ENCODE data around the gene DNM3. TPM values are rescaled to one million over a fixed set of nuclear protein-coding genes. Genes with fewer than 3 reads are reported as not detected.

DNM3 gene
- total RNA-seq, 1 donor from 2014 or later: 0.41 TPM

DNA sequence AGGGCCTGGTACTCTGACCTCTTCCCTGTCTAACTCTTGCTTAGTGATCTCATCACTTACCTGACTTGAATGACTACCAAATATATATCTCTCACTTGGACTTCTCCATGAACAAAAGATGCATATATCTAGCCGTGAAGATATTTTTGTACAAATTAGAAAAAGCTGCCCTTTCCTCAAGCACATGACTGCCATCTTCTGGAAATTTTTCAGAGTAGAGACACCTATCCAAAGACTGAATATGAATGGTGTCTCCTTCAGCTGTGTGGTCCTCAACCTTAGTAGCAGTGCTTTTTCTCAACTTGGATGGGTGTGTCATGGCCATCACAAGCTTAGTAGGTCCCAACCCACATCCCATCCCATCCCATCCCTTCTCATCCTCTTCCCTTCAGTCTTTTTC lies 142.3 kb downstream of the DNM3 start:
- Mint-ChIP-seq H3K9me3 (no peaks in the 10 kb centered on the region), H3K4me1 (ENCODE audit: low read depth) (no peaks in the 10 kb centered on the region), H3K36me3 (ENCODE audit: low read depth) (no peaks in the 10 kb centered on the region), H3K4me3 (ENCODE audit: low read depth) (no peak overlapping the region), H3K27ac (no peak overlapping the region), H3K27me3 (ENCODE audit: low read depth) (peaks cover 12% of the 10 kb centered on the region)
- DNase-seq (ENCODE audit: low spot score): no peak
- intact Hi-C loops (cut with micrococcal nuclease): loop anchor here (10.0 kb wide), 1 partner anchor 239 kb away; the partner anchor contains the start of gene VAMP4

DNA sequence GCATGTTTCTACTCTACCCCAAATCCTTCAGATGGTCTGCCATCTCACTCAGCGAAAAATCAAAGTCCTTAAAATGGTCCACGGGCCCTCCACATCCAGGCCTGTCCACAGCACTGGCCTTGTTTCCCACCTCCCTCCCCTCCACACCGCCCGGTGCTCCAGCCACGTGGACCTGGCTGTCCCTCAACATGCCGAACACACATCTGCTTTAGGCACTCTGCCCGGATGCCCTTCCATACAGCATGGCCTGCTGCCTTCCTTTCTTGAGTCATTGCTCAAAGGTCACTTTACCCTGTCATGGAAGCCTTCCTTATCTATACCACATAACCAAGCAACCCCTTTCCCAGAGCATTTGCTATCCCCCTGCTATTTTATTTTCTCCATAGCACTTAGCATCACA lies 143.0 kb downstream of the DNM3 start:
- Mint-ChIP-seq H3K27ac (no peak overlapping the region), H3K4me3 (ENCODE audit: low read depth) (no peak overlapping the region), H3K27me3 (ENCODE audit: low read depth) (peaks cover 16% of the 10 kb centered on the region), H3K36me3 (ENCODE audit: low read depth) (no peaks in the 10 kb centered on the region), H3K9me3 (no peaks in the 10 kb centered on the region), H3K4me1 (ENCODE audit: low read depth) (no peaks in the 10 kb centered on the region)
- no peak for DNase-seq (ENCODE audit: low spot score)
- intact Hi-C loops (cut with micrococcal nuclease): loop anchor here (2.0 to 10.0 kb wide), 2 partner anchors 239 to 329 kb away; partner anchors contain the start of gene VAMP4

DNA sequence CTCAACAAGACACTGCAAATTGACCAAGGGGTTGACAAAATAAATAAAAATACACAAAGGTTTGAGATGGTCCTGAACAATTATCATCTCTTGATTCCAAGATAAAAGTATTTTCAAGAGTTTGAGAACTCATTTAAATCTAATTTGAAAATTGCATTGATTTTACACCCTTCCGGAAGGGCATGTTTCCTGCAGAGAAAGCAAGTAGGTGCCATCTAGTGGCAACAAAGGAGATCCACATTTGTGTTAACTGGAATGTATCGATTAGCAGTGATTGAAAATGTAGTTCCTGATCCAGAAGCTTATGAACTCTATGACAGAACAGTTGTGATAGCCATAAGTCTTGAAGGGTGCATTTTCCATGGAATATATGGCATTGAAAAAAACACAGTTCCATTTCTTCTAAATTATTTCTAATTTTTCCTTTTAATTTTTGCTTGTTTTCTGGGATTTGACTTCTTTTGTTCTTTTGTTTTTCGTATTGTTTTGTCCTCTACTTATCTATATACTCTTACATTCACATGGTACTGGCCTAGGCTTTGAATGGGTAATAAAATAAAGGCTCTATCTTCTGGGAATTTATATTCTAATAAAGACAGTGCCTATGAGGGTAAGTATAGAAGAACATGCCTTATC lies 143.7 kb downstream of the DNM3 start:
- no peaks in the 10 kb centered on the region for H3K9me3 Mint-ChIP-seq
- intact Hi-C loops (cut with micrococcal nuclease): loop anchor here (1.0 to 10.0 kb wide), 4 partner anchors 184 to 340 kb away; partner anchors contain the start of gene VAMP4

DNA sequence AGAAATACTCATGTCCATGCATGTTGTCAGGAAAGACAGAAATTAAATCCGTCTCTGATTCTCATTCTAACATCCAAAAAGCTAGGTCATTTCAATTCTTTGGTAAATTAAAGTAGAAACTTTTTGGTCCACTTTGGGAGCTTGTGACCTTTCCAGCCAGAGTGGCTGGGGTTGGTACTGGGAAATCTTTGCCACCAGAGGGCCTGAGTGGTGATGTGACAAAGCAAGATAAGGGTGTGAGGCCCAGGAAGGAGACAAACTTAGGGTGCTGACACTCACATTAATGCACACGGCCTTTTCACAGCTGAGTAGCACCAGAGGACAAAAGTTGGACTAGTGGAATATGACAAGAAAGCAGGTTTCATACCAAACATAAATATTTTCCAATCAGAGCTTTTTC lies 144.3 kb downstream of the DNM3 start:
- DNase-seq (ENCODE audit: low spot score): no peak
- Mint-ChIP-seq H3K4me1 (ENCODE audit: low read depth) (no peaks in the 10 kb centered on the region), H3K27me3 (ENCODE audit: low read depth) (peaks cover 20% of the 10 kb centered on the region), H3K9me3 (no peaks in the 10 kb centered on the region), H3K27ac (no peak overlapping the region), H3K36me3 (ENCODE audit: low read depth) (no peaks in the 10 kb centered on the region), H3K4me3 (ENCODE audit: low read depth) (no peak overlapping the region)
- intact Hi-C loops (cut with micrococcal nuclease): loop anchor here (1.0 to 10.0 kb wide), 4 partner anchors 184 to 340 kb away; partner anchors contain the start of gene VAMP4

More for the DNA sequence above, 143.7 kb downstream of the DNM3 start:
- Mint-ChIP-seq H3K4me3 (ENCODE audit: low read depth) (no peak overlapping the region), H3K27ac (no peak overlapping the region), H3K4me1 (ENCODE audit: low read depth) (no peaks in the 10 kb centered on the region), H3K27me3 (ENCODE audit: low read depth) (peaks cover 16% of the 10 kb centered on the region), H3K36me3 (ENCODE audit: low read depth) (no peaks in the 10 kb centered on the region)
- no peak for DNase-seq (ENCODE audit: low spot score)

DNA sequence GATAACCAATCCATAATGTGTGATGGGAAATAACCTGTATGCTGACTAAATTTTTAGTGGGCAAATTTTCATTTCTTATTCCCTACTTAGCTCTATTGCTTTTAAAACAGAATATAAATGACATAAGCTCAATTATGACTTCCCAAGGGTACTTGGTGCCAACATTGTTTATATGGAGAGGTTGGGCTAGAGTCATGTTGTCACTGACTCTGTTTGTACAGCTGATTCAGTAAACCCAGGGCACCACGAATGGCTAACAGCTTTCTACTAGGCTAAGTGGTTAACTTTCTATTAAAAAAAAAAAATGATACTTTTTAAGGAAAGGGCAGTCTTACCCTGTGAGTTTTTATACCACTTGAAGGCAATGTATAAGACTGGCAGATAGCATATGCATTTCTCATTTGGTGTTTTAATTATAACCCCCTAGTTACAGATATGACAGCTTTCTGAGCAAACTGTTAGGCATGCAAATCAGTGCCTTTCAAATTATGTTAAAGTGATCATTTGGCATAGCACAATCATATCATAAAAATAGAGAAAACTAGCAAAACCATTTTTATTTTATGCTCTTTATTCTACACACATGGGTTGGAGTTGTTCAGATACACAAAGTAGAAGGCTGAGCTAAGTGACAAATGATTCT lies 147.1 kb downstream of the DNM3 start:
- Mint-ChIP-seq H3K9me3 (no peaks in the 10 kb centered on the region), H3K27ac (no peak overlapping the region), H3K4me3 (ENCODE audit: low read depth) (no peak overlapping the region), H3K27me3 (ENCODE audit: low read depth) (peaks cover 20% of the 10 kb centered on the region), H3K4me1 (ENCODE audit: low read depth) (no peaks in the 10 kb centered on the region), H3K36me3 (ENCODE audit: low read depth) (no peaks in the 10 kb centered on the region)
- DNase-seq (ENCODE audit: low spot score): no peak
- intact Hi-C loops (cut with micrococcal nuclease): loop anchor here (10.0 kb wide), 1 partner anchor 244 kb away; the partner anchor contains the start of gene VAMP4

DNA sequence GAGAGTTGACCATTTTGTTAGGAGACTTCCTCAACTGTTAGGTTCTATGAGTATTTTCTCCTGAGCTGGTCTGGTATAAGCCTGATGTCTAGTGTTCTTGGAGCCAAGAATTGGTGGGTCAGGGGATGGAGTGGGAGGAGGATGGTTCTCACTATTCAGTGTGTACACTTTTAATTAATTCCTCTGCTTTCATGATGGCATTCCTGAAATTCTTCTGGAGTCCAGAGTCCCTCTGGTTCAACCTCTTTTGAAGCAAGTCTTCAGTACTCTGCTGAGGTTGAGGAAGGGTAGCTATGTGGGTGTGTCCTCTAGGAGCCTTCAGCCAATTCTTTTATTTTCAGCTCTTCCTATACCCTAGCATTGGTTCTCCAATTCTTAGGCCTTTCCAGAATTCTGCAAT lies 149.1 kb downstream of the DNM3 start:
- Mint-ChIP-seq H3K4me1 (ENCODE audit: low read depth) (no peaks in the 10 kb centered on the region), H3K27ac (no peak overlapping the region), H3K9me3 (no peaks in the 10 kb centered on the region), H3K27me3 (ENCODE audit: low read depth) (peaks cover 24% of the 10 kb centered on the region), H3K36me3 (ENCODE audit: low read depth) (no peaks in the 10 kb centered on the region), H3K4me3 (ENCODE audit: low read depth) (no peak overlapping the region)
- no peak for DNase-seq (ENCODE audit: low spot score)
- intact Hi-C loops (cut with micrococcal nuclease): no loop called here

DNA sequence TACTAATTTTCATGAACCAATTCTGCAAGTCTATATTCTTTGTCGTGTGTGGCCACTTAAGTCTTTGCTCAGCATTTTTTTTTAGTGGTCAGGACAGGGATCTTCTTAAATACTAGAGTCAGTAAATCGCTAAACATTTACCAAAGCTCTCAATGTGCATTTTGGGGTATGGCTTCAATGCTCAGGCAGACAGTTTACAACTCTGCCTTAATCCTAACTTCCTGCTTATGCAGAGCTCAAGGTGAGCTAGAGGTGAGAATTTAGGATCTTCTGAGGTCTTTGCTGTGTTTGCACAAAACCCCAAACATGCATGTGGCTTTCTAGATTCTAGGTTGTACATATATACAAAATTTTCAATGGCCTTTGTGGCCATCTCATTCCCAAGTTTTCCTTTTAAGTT lies 153.0 kb downstream of the DNM3 start:
- no peaks in the 10 kb centered on the region for H3K9me3 Mint-ChIP-seq
- H3K36me3 Mint-ChIP-seq (ENCODE audit: low read depth): no peaks in the 10 kb centered on the region
- peaks cover 16% of the 10 kb centered on the region for H3K27me3 Mint-ChIP-seq (ENCODE audit: low read depth)
- no peaks in the 10 kb centered on the region for H3K4me1 Mint-ChIP-seq (ENCODE audit: low read depth)
- intact Hi-C loops (cut with micrococcal nuclease): no loop called here
- H3K27ac Mint-ChIP-seq: no peak overlapping the region
- DNase-seq (ENCODE audit: low spot score): no peak
- no peak overlapping the region for H3K4me3 Mint-ChIP-seq (ENCODE audit: low read depth)

DNA sequence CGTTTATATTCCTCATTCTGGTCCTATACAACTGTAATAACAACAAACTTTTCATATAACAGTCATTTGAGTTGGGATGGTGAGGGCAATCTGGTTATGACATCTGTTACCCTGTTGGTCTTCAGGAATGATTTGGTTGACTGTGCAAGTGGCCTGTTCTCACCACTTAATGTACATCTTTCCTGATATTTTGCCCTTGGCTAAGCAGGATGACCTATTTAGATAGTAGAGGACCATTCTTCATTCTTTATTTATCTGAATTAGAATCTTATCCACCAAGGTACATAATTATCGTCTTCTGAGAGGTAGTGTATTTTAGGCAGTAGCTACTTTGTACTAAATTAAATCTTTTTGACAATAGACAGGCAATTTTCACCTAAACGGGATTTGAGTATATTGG lies 154.3 kb downstream of the DNM3 start:
- H3K9me3 Mint-ChIP-seq: no peaks in the 10 kb centered on the region
- H3K4me1 Mint-ChIP-seq (ENCODE audit: low read depth): no peaks in the 10 kb centered on the region
- intact Hi-C loops (cut with micrococcal nuclease): no loop called here
- peaks cover 12% of the 10 kb centered on the region for H3K27me3 Mint-ChIP-seq (ENCODE audit: low read depth)
- no peaks in the 10 kb centered on the region for H3K36me3 Mint-ChIP-seq (ENCODE audit: low read depth)
- H3K27ac Mint-ChIP-seq: no peak overlapping the region
- no peak overlapping the region for H3K4me3 Mint-ChIP-seq (ENCODE audit: low read depth)
- no peak for DNase-seq (ENCODE audit: low spot score)

DNA sequence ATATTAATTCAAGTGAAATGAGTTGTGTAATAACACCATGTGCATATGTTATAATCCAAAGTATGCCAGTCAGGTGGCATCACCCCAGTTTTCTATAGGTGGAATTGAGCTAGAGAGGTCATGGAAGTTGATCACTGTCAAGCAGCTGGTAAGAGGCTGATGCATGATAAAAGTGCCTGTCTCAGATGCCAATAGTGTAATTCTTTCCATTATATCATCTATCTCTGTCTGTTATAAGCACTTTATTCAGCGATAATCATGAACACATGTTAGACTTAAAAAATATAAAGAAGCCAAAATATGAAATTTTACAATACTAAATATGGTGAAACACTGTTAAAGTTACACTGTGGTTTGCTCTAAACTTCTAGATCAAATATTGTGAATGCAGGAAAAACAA lies 156.6 kb downstream of the DNM3 start:
- Mint-ChIP-seq H3K36me3 (ENCODE audit: low read depth) (no peaks in the 10 kb centered on the region), H3K27ac (no peak overlapping the region), H3K4me1 (ENCODE audit: low read depth) (no peaks in the 10 kb centered on the region), H3K4me3 (ENCODE audit: low read depth) (no peak overlapping the region), H3K9me3 (no peaks in the 10 kb centered on the region), H3K27me3 (ENCODE audit: low read depth) (peaks cover 9% of the 10 kb centered on the region)
- no peak for DNase-seq (ENCODE audit: low spot score)
- intact Hi-C loops (cut with micrococcal nuclease): no loop called here

DNA sequence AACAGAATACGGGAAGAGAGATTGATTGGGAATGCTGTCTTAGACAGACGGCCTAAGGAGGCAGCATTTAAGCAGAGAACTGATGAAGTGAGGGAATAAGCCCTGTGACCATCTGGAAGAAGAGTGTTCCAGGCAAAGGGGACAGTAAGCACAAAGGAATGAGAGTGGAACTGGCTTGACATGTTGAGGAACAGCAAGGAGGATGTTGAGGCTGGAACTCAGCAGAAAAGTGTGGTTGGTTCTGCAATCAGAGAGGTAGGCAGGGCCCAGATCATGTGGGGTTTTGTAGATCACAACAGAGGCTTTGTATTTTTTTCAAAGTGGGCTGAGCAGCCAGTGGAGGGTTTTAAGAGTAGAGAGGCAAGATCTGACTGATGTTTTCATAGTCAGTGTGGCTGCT lies 157.4 kb downstream of the DNM3 start:
- no peaks in the 10 kb centered on the region for H3K36me3 Mint-ChIP-seq (ENCODE audit: low read depth)
- intact Hi-C loops (cut with micrococcal nuclease): no loop called here
- H3K27me3 Mint-ChIP-seq (ENCODE audit: low read depth): peaks cover 4% of the 10 kb centered on the region
- no peak overlapping the region for H3K4me3 Mint-ChIP-seq (ENCODE audit: low read depth)
- no peak for DNase-seq (ENCODE audit: low spot score)
- no peaks in the 10 kb centered on the region for H3K9me3 Mint-ChIP-seq
- no peak overlapping the region for H3K27ac Mint-ChIP-seq
- no peaks in the 10 kb centered on the region for H3K4me1 Mint-ChIP-seq (ENCODE audit: low read depth)

DNA sequence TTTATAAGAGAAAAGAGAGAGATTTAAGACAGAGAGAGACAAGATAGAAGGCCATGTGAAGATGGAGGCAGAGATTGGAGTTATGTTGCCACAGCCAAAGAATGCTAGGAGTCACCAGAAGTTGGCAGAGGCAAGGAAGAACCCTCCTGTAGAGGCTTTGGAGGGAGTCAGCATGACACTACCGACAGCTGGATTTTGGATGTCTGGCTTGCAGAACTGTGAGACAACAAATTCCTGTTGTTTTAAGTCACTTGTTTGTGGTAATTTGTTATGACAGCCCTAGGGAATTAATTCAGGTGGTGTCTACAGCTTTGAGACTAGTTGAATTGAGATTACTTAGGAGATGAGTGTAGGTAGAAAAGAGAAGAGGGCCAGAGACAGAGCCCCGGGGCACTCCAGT lies 158.5 kb downstream of the DNM3 start:
- H3K4me1 Mint-ChIP-seq (ENCODE audit: low read depth): no peaks in the 10 kb centered on the region
- intact Hi-C loops (cut with micrococcal nuclease): loop anchor here (5.0 kb wide), 2 partner anchors 428 to 443 kb away; partner anchors contain the start of gene PIGC
- H3K36me3 Mint-ChIP-seq (ENCODE audit: low read depth): no peaks in the 10 kb centered on the region
- no peak for DNase-seq (ENCODE audit: low spot score)
- no peaks in the 10 kb centered on the region for H3K27me3 Mint-ChIP-seq (ENCODE audit: low read depth)
- no peak overlapping the region for H3K27ac Mint-ChIP-seq
- no peaks in the 10 kb centered on the region for H3K9me3 Mint-ChIP-seq
- no peak overlapping the region for H3K4me3 Mint-ChIP-seq (ENCODE audit: low read depth)

DNA sequence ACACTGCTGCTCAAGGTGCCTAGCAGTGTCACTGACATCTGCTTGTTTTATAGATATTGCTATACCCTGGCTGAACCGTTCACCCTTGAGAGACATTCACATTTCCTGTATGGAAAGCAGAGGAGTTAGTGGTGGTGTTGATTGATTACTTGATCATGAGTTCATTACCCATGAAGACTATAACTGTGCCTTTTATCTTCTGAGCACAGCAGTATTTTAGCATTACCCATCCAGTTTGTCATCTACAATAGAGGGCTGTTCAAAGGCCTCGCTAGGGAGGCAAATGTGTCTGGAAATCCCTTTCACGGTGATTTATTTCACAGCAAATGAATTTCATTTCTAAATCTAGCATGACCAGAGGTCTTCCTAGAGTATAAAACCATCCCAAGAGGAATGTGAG lies 160.0 kb downstream of the DNM3 start:
- no peak overlapping the region for H3K27ac Mint-ChIP-seq
- H3K27me3 Mint-ChIP-seq (ENCODE audit: low read depth): no peaks in the 10 kb centered on the region
- H3K9me3 Mint-ChIP-seq: no peaks in the 10 kb centered on the region
- H3K4me1 Mint-ChIP-seq (ENCODE audit: low read depth): no peaks in the 10 kb centered on the region
- DNase-seq (ENCODE audit: low spot score): no peak
- no peak overlapping the region for H3K4me3 Mint-ChIP-seq (ENCODE audit: low read depth)
- intact Hi-C loops (cut with micrococcal nuclease): loop anchor here (5.0 kb wide), 2 partner anchors 426 to 441 kb away; partner anchors contain the start of gene PIGC
- H3K36me3 Mint-ChIP-seq (ENCODE audit: low read depth): no peaks in the 10 kb centered on the region

DNA sequence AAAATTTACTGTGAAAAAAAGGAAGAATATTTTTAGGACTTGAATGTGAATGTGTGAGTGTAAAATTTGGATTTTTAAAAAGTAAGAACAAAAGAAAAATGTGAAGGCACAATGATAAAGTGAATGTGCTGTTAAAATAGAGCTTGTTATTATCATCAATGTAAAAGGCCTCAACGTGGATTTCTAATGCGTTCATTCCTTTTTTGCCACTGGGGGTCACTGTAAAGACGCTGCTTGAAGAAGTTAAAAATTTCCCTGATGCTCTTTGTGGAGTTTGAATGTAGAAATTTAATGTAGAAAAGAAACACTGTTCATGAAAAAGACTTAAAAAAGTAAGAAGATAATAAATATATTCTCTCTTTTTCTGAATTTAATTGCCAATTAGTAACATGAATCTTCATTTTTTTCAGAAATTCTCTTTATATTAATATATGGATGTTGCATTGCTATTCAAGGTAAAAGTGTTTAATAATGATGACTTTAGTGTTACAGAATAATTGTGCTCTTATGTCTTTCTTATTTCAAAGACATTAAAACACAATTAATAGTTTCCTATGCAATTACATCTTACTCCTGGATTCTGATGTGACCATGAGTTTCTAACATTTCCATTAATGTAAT lies 161.5 kb downstream of the DNM3 start:
- Mint-ChIP-seq H3K36me3 (ENCODE audit: low read depth) (no peaks in the 10 kb centered on the region), H3K4me1 (ENCODE audit: low read depth) (no peaks in the 10 kb centered on the region), H3K27me3 (ENCODE audit: low read depth) (no peaks in the 10 kb centered on the region), H3K9me3 (no peaks in the 10 kb centered on the region), H3K27ac (no peak overlapping the region), H3K4me3 (ENCODE audit: low read depth) (no peak overlapping the region)
- no peak for DNase-seq (ENCODE audit: low spot score)
- intact Hi-C loops (cut with micrococcal nuclease): loop anchor here (2.0 to 5.0 kb wide), 3 partner anchors 392 to 439 kb away; partner anchors contain the start of gene PIGC
